ENCODE measurements around the gene GGA2.

GGA2 gene

GRCh38 chr16:23436951-23437350 lies 73.3 kb downstream of the GGA2 start:
- no peak for DNase-seq (ENCODE audit: low spot score)
- in situ Hi-C loops (cut with MboI; ENCODE audit: low sequenced_read_pairs, unreplicated experiment), result loop anchor here (25.0 kb wide), 1 partner anchor 525 kb away; no protein-coding TSS in a partner anchor
- no peak for TF ChIP-seq CTCF (IDR thresholded peaks at IDR 0.05; ENCODE audit: borderline replicate concordance, control extremely low read depth, extremely low read depth, insufficient read depth, missing control alignments)

- TF ChIP-seq CTCF (IDR thresholded peaks at IDR 0.05; ENCODE audit: borderline replicate concordance, control extremely low read depth, extremely low read depth, insufficient read depth, missing control alignments), result peak; percentile 89
- in situ Hi-C loops (cut with MboI; ENCODE audit: low sequenced_read_pairs, unreplicated experiment), result loop anchor here (25.0 kb wide), 1 partner anchor 523 kb away; no protein-coding TSS in a partner anchor
- peak; percentile 74 for DNase-seq (ENCODE audit: low spot score)
Observed at GRCh38 chr16:23435500-23435899, 74.8 kb downstream of the GGA2 start.

GRCh38 chr16:23434380-23434779 lies 75.9 kb downstream of the GGA2 start:
- peak; percentile 77 for TF ChIP-seq CTCF (IDR thresholded peaks at IDR 0.05; ENCODE audit: borderline replicate concordance, control extremely low read depth, extremely low read depth, insufficient read depth, missing control alignments)
- in situ Hi-C loops (cut with MboI; ENCODE audit: low sequenced_read_pairs, unreplicated experiment), result loop anchor here (5.0 to 25.0 kb wide), 2 partner anchors 257 to 522 kb away; no protein-coding TSS in a partner anchor
- peak; percentile 68 for DNase-seq (ENCODE audit: low spot score)

- TF ChIP-seq CTCF (IDR thresholded peaks at IDR 0.05; ENCODE audit: borderline replicate concordance, control extremely low read depth, extremely low read depth, insufficient read depth, missing control alignments), result no peak
- in situ Hi-C loops (cut with MboI; ENCODE audit: low sequenced_read_pairs, unreplicated experiment), result loop anchor here (5.0 to 25.0 kb wide), 2 partner anchors 256 to 521 kb away; no protein-coding TSS in a partner anchor
Observed at GRCh38 chr16:23433261-23433920, 76.9 kb downstream of the GGA2 start.

GRCh38 chr16:23432176-23433128 lies 77.8 kb downstream of the GGA2 start:
- in situ Hi-C loops (cut with MboI; ENCODE audit: low sequenced_read_pairs, unreplicated experiment), result loop anchor here (5.0 to 25.0 kb wide), 2 partner anchors 255 to 520 kb away; no protein-coding TSS in a partner anchor
- no peak for DNase-seq (ENCODE audit: low spot score)
- no peak for TF ChIP-seq CTCF (IDR thresholded peaks at IDR 0.05; ENCODE audit: borderline replicate concordance, control extremely low read depth, extremely low read depth, insufficient read depth, missing control alignments)

More at GRCh38 chr16:23433261-23433920, 76.9 kb downstream of the GGA2 start:
- no peak for DNase-seq (ENCODE audit: low spot score)

- no peak for TF ChIP-seq CTCF (IDR thresholded peaks at IDR 0.05; ENCODE audit: borderline replicate concordance, control extremely low read depth, extremely low read depth, insufficient read depth, missing control alignments)
- no peak for DNase-seq (ENCODE audit: low spot score)
- in situ Hi-C loops (cut with MboI; ENCODE audit: low sequenced_read_pairs, unreplicated experiment), result loop anchor here (25.0 kb wide), 1 partner anchor 516 kb away; no protein-coding TSS in a partner anchor
Observed at GRCh38 chr16:23428351-23428750, 81.9 kb downstream of the GGA2 start.
